Stimulated activated effector memory CD8-positive, alpha-beta T cell treated with anti-CD3 and anti-CD28 coated beads, Interleukin-12 subunit alpha, Interleukin-12 subunit beta, amount 100 ng/mL, for 72 hours (primary cell): Measurements from ENCODE around the gene ADISSP.

ENCODE experiments used
- ATAC-seq: fragments of 150-1000 bp; cut with Tn5 transposase; 2 replicates; pipeline ENCODE4 v1.10.0; 2021
- DNase-seq, 2 donors: peaks; one replicate each; pipeline ENCODE4 v3.0.0; 2021 to 2022; ENCODE audit warnings: low spot score in 2 of 2
- H3K27ac Mint-ChIP-seq: one replicate; pipeline ENCODE4 v1.8.0; 2022; ENCODE audit warnings: mild to moderate bottlenecking, mixed read lengths
- H3K36me3 Mint-ChIP-seq: one replicate; pipeline ENCODE4 v1.8.0; 2022; ENCODE audit warnings: mild to moderate bottlenecking, mixed read lengths
- H3K4me1 Mint-ChIP-seq: one replicate; pipeline ENCODE4 v1.8.0; 2022; ENCODE audit warnings: mixed read lengths
- H3K4me3 Mint-ChIP-seq: one replicate; pipeline ENCODE4 v1.8.0; 2022; ENCODE audit warnings: mild to moderate bottlenecking, mixed read lengths
- H3K9me3 Mint-ChIP-seq: one replicate; pipeline ENCODE4 v1.8.0; 2022; ENCODE audit warnings: mixed read lengths

The ADISSP gene

DNA sequence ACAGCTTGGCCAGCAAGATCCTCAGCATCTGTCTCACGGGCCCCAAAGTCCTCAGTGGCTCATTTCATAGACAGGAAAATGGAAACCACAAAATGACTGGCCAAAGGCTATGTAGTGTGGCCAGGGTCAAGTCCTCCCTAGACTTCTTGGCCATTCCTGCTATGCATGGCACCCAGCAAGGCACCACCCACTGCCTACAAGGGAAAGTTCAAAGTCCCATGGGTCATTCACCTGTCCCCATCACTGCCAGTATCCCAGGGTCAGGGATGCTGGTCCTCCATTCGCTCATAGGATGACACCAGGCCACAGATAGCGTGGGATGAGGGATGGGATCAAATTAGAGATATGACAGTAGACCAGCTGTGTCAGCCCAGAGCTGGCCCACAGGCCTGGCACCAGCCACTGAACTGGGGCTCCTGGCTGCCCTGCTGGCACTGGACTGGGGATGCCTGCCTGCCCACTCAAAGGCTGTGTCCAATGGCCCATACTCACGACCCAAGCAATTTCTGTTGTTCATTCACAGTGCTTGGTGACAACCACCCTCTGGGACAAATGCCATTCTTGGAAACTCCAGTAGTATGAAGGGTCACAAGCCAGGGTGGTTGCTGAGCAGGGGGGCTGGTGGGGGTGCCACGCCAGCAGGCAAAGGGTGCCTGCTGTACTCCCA lies 11.6 kb downstream of the ADISSP start:
- Mint-ChIP-seq H3K36me3 (peaks cover 13% of the 10 kb centered on the region), H3K27ac (no peak overlapping the region), H3K4me3 (no peak overlapping the region), H3K9me3 (no peaks in the 10 kb centered on the region), H3K4me1 (peaks cover 16% of the 10 kb centered on the region)
- DNase-seq: no peak
- ATAC-seq: no peak

DNA sequence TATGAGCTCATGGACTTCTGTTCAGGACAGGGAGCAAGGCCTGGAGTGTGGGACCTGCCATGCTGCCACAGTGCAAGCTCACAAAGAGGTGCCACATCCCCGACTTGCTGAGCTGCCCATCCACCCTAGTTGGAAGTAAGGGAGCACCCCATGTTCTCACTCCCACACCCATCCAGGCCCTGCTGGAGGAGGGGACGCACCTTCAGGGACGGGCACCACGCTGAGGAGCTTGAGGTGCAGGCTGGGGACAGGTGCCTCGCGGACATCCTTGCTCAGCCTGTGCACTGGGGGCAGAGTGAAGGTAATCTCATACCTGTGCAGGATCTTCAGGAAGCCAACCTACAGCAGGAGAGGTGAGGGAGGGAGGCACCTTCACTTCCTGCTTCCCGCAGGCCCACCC lies 12.3 kb downstream of the ADISSP start:
- peaks cover 13% of the 10 kb centered on the region for H3K36me3 Mint-ChIP-seq
- ATAC-seq (no peak), DNase-seq (no peak)
- no peak overlapping the region for H3K4me3 Mint-ChIP-seq
- H3K27ac Mint-ChIP-seq: no peak overlapping the region
- H3K4me1 Mint-ChIP-seq: peaks cover 16% of the 10 kb centered on the region
- no peaks in the 10 kb centered on the region for H3K9me3 Mint-ChIP-seq

DNA sequence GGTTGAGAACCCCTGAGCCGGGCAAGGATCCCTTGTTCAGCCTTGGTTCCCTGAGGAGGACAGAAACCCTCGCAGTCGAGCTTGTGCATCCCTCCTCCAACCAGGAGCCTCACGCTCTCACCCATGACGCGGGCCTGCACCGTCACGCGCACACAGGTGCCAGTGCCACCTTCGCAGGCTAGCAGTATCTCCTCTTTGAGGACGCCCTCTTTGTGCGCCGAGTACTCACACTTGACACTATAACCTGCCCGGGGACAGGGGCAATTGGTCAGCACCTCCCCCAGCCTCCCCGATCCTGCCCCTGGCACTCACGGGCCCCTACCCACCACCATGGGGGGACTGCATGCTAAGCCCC lies 13.3 kb downstream of the ADISSP start:
- Mint-ChIP-seq H3K9me3 (no peaks in the 10 kb centered on the region), H3K4me1 (peaks cover 8% of the 10 kb centered on the region), H3K4me3 (no peak overlapping the region), H3K27ac (peak overlapping the region; percentile 56), H3K36me3 (peaks cover 13% of the 10 kb centered on the region)
- ATAC-seq: no peak
- DNase-seq: no peak

DNA sequence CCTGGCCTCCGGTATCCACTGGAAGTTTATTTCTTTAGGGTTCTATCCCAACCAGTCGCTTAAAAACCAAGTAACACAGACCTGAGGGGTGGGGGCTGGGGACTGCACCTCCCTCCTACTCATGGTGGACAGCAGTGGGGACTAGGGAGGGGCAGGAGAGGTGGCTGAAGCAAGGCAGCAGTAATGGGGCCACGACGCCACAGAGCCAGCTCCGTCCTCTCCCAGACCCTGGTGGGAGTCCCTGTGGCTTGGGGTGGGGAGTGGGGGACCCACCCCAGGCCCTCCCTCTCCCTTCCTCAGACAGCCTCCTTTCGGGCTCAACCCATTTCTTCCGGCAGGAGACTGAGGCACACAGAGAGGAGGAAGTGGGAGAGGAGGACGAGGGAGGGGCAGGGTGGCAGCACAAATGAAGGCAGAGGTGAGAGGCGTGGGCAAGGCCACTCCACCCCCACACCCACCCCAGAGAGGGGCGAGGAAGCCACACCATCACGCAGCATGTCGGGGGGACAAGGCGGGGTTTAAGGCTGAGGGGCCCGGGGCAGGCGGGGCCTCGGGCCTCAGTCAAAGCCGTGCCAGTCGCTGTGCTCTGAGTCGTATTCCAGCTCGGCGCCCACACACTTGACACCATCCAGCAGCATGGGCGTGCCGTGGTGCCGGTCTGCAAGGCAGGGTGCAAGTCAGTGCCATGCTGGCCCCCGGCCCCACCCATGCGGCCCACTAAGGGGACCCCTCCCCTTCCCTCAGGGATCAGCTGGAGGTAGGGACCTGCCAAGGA lies 13.9 kb downstream of the ADISSP start:
- no peaks in the 10 kb centered on the region for H3K9me3 Mint-ChIP-seq
- H3K36me3 Mint-ChIP-seq: peaks cover 16% of the 10 kb centered on the region
- DNase-seq (no peak), ATAC-seq (no peak)
- peaks cover 8% of the 10 kb centered on the region for H3K4me1 Mint-ChIP-seq
- no peak overlapping the region for H3K4me3 Mint-ChIP-seq
- H3K27ac Mint-ChIP-seq: no peak overlapping the region

DNA sequence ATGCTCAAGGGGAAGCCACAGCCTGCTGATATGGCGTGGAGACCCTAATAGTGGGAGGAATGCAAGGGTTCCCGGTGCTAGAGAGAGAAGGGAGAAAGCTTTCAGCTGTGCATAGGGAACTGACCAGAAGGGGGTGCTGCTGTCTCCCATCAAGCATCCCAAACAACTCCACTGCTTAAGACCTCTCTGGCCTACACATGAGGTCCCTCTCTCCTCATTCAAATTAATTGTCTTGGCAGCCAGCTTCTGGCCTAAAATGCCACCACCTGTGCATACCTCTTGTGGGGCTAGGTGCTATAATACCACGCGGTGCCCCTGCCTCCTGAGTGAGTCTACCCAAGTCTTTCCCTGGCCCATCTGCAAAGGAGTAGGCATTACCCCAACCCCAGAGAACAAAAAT lies 14.5 kb downstream of the ADISSP start:
- Mint-ChIP-seq H3K36me3 (peaks cover 15% of the 10 kb centered on the region), H3K9me3 (no peaks in the 10 kb centered on the region), H3K4me3 (no peak overlapping the region), H3K27ac (no peak overlapping the region), H3K4me1 (peaks cover 8% of the 10 kb centered on the region)
- ATAC-seq: peak; percentile 64
- DNase-seq: peak in 1 of 2 donors; percentile 71

DNA sequence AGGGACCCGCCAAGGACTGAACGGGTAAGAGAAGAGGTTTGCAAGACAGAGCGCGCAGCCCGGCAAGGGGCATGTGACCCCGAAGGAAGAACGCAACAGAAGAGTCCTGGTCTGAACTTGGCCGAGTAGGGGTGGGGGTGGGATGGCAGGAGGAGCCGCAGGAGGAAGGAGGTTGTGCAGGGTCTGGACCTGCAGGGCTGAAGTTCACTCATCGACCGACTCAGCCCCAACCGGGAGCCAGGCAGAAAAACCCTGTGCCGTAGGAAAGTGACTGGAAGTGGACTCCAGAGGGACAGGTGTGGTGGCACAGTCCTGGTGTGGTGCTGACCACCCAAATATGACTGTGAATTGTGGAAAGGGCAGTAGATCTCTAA lies 15.2 kb downstream of the ADISSP start:
- Mint-ChIP-seq H3K27ac (no peak overlapping the region), H3K4me1 (peaks cover 8% of the 10 kb centered on the region), H3K36me3 (peaks cover 12% of the 10 kb centered on the region), H3K4me3 (peak overlapping the region; percentile 53), H3K9me3 (no peaks in the 10 kb centered on the region)
- ATAC-seq: no peak
- DNase-seq: no peak

DNA sequence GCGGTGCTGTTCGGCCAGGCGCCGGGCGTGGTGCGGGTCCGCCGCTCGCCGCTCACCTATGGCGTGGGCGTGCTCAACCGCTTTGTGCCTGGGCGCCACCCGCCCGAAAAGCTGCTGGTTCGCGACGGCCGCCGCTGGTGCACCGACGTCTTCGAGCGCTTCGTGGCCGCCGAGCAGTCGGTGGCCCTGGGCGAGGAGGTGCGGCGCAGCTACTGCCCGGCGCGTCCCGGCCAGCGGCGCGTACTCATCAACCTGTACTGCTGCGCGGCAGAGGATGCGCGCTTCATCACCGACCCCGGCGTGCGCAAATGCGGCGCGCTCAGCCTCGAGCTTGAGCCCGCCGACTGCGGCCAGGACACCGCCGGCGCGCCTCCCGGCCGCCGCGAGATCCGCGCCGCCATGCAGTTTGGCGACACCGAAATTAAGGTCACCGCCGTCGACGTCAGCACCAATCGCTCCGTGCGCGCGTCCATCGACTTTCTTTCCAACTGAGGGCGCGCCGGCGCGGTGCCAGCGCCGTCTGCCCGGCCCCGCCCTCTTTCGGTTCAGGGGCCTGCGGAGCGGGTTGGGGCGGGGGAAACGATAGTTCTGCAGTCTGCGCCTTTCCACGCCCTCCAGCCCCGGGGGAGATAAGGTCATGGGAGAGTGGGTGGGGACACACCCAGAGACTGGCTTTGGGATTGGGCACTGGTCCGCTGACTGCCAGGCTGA lies 15.7 kb downstream of the ADISSP start:
- H3K4me3 Mint-ChIP-seq: peak overlapping the region; percentile 53
- DNase-seq (peak in 1 of 2 donors; percentile 21), ATAC-seq (peak; percentile 52)
- H3K36me3 Mint-ChIP-seq: peaks cover 12% of the 10 kb centered on the region
- H3K27ac Mint-ChIP-seq: no peak overlapping the region
- no peaks in the 10 kb centered on the region for H3K9me3 Mint-ChIP-seq
- H3K4me1 Mint-ChIP-seq: peaks cover 8% of the 10 kb centered on the region

DNA sequence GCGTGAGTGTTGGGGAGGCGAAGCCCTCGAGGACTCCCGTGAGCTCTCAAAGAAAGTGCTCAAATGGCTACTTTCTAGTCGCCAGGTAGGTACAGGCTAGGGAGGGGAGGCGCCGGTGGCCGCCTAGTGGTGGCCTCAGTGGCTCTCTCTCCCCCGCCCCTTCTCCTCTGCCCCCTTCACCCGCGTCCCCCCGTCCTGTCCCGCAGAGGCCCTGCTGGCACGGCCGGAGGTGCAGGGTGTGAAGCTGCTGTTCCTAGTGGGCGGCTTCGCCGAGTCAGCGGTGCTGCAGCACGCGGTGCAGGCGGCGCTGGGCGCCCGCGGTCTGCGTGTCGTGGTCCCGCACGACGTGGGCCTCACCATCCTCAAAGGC lies 16.3 kb downstream of the ADISSP start:
- H3K4me3 Mint-ChIP-seq: peak overlapping the region; percentile 23
- H3K36me3 Mint-ChIP-seq: peaks cover 12% of the 10 kb centered on the region
- peaks cover 8% of the 10 kb centered on the region for H3K4me1 Mint-ChIP-seq
- H3K27ac Mint-ChIP-seq: no peak overlapping the region
- ATAC-seq: no peak
- no peak for DNase-seq
- H3K9me3 Mint-ChIP-seq: no peaks in the 10 kb centered on the region

DNA sequence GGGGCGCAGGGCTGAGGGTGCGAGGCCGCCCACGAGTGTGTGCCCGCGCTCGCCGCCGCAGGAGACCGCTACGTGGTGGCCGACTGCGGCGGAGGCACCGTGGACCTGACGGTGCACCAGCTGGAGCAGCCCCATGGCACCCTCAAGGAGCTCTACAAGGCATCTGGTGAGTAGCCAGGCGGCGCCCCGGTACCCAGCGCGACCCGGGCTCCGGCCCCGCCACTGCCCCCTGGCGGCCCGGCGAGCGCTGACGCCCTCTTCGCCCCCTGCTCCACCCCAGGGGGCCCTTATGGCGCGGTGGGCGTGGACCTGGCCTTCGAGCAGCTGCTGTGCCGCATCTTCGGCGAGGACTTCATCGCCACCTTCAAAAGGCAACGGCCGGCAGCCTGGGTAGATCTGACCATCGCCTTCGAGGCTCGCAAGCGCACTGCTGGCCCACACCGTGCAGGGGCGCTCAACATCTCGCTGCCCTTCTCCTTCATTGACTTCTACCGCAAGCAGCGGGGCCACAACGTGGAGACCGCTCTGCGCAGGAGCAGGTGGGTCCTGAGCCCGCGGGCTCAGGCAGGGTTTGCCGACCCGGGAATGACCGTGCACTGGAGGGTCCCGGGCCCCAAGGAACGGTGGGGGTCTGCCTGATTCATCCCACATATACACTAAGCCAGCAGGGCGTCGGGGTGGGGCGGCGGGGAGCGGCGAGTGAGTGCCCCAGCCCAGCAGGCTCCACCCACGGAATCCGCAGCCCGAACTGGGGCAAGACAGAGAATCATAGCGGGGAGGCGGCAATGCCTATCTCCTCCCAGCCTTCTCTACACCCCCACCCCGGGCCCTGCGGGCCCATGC lies 17.6 kb downstream of the ADISSP start:
- ATAC-seq: peak; percentile 58

DNA sequence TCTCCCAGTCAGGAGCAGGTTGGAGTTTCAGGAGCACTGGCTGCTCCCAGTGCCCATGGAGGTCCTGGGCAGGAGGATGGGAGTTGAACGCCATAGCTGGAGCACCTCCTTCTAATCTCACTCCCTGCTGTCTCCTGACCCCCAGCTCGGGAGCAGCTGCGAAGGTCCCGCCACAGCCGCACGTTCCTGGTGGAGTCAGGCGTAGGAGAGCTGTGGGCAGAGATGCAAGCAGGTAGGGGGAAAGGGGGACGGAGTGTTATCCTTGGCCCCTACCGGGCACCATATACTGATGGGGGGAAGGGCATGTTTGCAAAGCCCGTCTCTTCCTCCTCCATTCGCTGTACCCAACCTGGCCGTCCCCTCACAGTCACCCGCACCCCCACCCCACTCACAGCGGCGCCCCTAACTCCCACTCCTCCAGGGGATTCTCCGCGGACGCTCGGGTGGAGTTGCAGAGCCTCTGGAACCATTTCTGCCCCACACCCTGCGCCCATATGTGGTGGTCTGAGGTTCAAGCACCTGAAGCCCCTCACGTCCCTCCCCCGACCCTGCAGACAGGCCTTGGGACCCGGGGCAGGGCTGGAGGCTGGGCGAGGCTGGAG lies 18.4 kb downstream of the ADISSP start:
- Mint-ChIP-seq H3K4me3 (no peak overlapping the region), H3K36me3 (peaks cover 5% of the 10 kb centered on the region), H3K27ac (no peak overlapping the region), H3K4me1 (peaks cover 27% of the 10 kb centered on the region), H3K9me3 (no peaks in the 10 kb centered on the region)
- ATAC-seq (no peak), DNase-seq (no peak)

More for the DNA sequence above, 17.6 kb downstream of the ADISSP start:
- H3K27ac Mint-ChIP-seq: no peak overlapping the region
- H3K4me3 Mint-ChIP-seq: no peak overlapping the region
- peaks cover 20% of the 10 kb centered on the region for H3K4me1 Mint-ChIP-seq
- H3K36me3 Mint-ChIP-seq: peaks cover 10% of the 10 kb centered on the region
- peak; percentile 43 to 70 for DNase-seq
- H3K9me3 Mint-ChIP-seq: no peaks in the 10 kb centered on the region

DNA sequence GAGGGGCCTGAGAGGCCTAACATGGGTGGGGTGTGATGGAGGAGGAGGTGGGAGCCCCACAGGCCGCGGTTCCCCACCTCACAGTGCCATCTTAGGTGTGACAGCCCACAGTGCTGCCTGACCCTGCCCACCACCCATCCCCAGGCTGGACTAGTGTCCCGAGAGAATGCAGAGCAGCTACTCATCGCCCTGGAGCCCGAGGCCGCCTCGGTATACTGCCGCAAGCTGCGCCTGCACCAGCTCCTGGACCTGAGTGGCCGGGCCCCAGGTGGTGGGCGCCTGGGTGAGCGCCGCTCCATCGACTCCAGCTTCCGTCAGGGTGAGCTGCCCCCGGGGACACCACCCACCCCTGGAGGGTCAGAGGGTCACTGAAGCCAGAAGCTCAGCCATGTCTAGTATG lies 19.5 kb downstream of the ADISSP start:
- H3K4me3 Mint-ChIP-seq: no peak overlapping the region
- no peak for ATAC-seq

DNA sequence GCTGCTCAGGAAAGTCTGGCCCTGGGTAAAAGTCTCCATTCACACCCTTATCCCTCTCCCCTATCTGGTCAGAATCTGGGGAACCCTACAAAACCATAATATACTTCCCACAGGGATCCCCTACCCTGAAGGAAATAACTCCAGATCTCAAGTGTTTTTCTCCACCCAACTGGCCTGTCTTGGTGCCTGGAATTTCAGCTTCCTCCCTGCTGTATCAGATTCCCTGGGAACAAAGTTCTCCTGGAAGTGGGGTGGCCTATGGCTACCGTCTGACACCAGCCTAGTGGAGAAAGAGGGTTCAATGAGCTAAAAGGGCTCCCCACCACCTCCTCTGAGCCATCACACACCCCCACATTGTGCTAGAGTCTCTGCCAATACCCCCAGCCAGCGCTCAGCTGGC lies 20.1 kb downstream of the ADISSP start:
- DNase-seq (no peak), ATAC-seq (no peak)
- Mint-ChIP-seq H3K9me3 (no peaks in the 10 kb centered on the region), H3K36me3 (peaks cover 5% of the 10 kb centered on the region), H3K4me1 (peaks cover 25% of the 10 kb centered on the region), H3K4me3 (no peak overlapping the region), H3K27ac (no peak overlapping the region)

More for the DNA sequence above, 19.5 kb downstream of the ADISSP start:
- Mint-ChIP-seq H3K27ac (no peak overlapping the region), H3K4me1 (peaks cover 28% of the 10 kb centered on the region), H3K9me3 (no peaks in the 10 kb centered on the region), H3K36me3 (peaks cover 5% of the 10 kb centered on the region)
- no peak for DNase-seq

DNA sequence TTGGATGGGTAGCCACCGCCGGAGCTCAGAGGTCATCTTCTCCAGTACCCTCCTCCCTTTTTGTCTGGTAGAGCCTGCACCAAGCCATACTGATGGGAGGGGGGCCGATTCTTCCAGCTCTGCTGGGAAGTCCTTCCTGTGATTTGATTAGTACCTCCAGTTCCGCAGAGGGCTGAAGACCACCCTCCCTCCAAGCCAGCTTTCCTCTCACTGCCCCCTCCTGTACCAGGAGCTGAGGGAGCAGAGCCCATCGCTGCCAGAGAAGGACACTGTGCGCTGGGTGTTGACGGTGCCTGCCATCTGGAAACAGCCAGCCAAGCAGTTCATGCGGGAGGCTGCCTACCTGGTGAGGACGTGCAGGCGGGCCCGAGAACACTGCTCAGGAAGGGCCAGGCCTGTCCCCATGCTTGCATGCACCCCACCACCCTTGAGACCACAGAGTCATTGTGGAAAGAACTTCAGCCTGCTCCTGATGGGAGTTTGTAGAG lies 21.8 kb downstream of the ADISSP start:
- H3K27ac Mint-ChIP-seq: no peak overlapping the region
- peak overlapping the region; percentile 69 for H3K4me3 Mint-ChIP-seq
- ATAC-seq (no peak), DNase-seq (no peak)
- peaks cover 19% of the 10 kb centered on the region for H3K4me1 Mint-ChIP-seq
- H3K36me3 Mint-ChIP-seq: peaks cover 5% of the 10 kb centered on the region
- no peaks in the 10 kb centered on the region for H3K9me3 Mint-ChIP-seq

DNA sequence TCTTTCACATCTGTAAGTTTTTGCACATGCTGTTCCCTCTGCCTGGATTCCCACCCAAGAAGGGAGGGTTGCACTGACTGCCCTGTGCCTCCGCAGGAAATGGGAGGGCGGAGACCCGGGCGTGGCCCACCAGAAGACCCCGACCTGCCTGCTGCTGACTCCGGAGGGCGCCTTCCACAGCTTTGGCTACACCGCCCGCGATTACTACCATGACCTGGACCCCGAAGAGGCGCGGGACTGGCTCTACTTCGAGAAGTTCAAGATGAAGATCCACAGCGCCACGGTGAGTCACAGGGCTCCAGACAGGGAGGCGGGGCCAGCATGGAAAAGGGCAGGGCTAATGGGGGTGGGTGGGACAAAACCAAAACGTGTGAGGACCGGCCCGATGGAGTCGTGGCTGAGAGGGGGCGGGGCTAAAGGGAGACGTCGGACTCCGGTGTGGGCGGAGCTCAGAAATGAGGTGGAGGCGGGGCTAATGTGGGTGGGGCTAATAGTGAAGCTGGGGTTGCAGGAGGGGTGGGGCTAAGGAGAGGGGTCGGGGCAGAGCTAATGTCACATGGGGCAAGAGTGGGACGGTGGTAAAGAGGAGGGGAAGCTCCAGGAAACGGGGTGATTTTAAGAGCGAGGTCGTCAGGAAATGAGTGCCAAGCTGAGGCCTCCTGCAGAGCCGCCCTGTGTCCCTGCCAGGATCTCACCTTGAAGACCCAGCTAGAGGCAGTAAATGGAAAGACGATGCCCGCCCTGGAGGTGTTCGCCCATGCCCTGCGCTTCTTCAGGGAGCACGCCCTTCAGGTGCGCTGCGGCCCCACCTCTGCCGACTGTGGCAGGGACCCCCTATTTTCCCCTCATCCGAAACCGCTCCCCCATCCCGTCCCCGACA lies 22.5 kb downstream of the ADISSP start:
- Mint-ChIP-seq H3K4me3 (peak overlapping the region; percentile 69), H3K36me3 (peaks cover 5% of the 10 kb centered on the region), H3K9me3 (no peaks in the 10 kb centered on the region), H3K4me1 (peaks cover 19% of the 10 kb centered on the region), H3K27ac (peak overlapping the region; percentile 29)
- ATAC-seq: peak; percentile 67
- DNase-seq: peak; percentile 49 to 71
